AG08396 (cell line): ENCODE measurements around the gene SLC17A9.

ENCODE experiments used
- DNase-seq: peaks from one replicate; pipeline ENCODE4 v3.0.0; 2012; ENCODE audit warnings: low spot score, mixed read lengths

Gene SLC17A9

GRCh38 chr20:62968378-62969178 lies 16.1 kb downstream of the SLC17A9 start:
- DNase-seq, result no peak

DNA sequence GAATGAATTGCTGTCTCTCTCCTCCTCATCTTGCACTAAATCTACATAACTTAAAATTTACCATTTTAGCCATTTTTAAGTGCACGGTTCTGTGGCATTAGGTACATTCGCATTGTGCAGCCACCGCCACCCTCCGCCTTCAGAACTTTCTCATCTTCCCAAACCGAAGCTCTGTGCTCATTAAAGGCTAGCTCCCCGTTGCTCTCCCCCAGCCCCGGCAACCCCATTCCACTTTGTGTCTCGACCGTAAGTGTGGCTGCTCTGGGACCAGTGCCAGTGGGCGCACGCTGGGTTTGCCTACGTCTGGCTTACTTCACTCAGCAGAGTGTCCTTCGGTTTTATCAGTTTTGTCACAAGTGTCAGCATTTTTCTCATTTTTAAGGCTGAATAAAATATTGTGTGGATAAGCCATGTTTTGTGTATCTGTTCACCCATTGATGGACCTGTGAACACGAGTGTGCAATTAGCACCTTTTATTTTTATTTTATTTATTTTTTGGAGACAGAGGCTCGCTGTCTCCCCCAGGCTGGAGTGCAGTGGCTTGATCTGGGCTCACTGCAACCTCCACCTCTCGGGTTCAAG lies 16.8 kb downstream of the SLC17A9 start:
- no peak for DNase-seq

- no peak for DNase-seq
Measured at GRCh38 chr20:62969939-62970306, 17.4 kb downstream of the SLC17A9 start.

DNA sequence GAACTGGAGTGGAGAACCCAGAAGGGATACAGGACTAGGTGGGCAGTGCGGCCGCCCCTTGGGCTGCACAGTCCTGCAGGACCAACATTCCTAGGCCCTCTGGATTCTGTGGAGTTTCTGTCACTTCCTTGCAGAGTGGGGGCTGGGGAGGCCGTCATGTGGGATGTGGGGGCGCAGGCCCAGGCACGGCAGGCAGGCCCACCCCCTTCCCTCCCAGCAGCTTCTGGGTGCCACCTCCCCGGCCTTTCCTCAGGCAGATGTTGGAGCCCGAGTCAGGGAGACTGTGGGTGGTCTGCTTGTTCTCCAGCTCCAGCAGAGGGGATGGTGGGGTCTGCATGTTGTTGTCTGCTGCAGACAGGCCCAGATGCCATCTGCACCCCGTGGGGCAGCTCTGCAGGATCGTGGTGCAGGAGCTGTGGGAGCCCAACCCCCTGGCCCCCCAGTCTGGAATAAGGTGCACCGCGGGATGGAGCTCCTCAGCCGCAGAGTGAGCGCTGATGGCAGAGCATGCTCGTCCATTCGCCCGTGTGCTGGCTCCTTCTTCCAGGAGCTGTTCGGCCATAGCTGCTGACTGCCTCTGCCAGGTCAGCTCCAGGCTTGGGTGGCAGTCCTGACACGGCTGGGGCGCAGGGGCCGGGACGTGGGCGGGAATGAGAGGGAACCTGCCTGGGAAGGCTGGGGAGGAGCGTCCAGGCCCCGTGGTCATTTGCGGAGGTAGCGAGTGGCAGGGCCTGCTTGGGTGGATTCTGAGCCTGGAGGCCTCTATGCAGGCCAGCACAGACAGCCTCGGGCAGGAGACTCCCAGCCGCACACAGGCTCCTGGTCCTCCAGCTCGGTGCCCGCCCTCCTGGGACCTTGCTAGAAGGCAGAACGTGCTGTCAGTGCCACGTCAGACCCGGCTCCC lies 18.1 kb downstream of the SLC17A9 start:
- DNase-seq, result no peak

GRCh38 chr20:62971211-62971949 lies 18.9 kb downstream of the SLC17A9 start:
- no peak for DNase-seq

GRCh38 chr20:62971950-62972844 lies 19.7 kb downstream of the SLC17A9 start:
- DNase-seq, result peak; percentile 97

DNA sequence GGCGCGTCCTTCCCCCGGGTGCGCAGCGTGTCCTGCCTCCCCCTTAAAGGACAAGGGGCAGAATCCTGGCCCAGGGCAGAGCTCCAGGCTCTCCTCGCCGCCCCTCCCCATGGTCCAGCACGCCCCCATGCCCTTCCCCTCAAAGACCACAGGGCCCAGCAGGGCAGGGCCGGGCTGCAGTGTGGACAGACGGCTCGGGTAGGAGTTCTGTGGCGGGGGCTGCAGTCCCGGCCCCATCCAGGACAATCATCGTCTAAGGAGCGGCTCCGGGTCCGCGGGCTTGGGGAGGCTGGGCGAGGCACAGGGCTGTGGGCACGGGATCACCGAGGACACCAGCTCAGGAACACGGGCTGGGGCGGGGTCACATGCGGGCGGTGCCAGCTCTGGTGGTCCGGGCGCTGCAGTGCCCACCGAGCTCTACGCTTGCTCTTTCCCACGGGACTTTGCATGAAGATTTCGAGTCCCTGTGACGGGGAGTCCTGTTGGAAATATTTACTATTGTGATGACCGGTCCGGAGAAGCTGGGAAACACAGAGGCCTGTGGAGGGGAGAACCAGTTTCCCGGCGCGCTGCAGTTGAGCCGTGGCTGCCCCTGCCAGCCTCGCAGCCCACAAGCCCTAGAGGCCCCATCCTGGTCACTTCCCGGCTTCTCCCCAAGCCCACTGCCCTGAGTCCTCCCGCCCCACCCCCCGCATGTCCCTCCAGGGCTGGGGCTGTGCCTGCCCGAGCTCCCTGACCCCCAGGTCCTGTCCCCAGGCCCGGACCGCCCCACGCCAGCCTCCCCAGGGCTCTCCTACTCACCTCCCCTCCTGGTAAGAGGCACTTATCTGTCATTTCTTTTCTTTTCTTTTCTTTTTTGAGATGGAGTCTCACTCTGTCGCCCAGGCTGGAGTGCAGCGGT lies 20.6 kb downstream of the SLC17A9 start:
- DNase-seq, result no peak

DNA sequence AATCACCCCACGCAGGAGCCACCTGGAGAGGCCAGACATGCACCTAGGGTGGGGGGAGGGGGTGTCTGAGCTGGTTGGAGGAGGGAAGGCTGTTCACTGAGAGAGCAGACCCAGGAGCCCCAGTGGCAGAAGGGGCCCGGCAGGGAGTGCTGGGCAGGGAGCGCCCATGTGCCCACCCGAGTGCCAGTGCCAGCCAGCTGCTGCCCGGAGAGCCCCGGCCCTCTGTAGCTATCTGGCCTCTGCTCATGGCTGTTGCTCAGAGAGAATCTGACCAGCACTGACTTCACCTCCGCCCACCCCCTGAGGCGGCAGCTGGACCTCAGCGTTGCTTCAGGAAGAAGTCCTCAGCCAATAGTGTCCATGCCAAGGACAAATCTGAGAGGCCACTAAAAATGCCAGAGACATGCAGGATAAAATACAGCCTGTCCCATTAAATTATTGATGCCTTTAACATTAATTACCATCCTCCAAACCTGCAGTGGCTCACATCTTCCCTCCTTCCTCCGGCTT lies 22.8 kb downstream of the SLC17A9 start:
- DNase-seq, result no peak

DNA sequence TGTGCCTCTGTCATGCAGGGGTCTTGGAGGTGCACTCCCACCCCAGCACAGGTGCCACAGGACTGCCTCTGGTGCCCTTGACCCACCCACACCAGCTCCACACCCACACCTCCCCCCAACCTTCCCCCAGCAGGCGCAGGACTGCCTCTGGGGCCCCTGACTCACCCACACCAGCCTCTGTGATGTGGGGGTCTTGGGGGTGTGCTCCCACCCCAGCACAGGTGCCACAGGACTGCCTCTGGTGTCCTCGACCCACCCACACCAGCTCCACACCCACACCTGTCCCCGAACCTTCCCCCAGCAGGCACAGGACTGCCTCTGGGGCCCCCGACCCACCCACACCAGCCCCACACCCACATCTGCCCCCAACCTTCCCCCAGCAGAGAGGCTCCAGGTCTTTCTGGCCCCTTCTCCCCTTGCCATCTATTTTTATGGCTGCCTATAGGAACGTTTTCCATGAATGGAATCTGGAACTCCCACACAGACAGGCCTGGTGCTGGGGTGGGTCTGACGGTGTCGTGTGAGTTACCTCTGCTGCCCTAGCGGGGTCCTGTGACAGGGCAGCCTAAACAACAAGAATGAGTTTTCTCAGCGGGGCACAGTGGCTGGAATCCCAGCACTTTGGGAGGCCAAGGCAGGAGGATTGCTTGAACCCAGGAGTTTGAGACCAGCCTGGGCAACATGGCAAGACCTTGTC lies 23.5 kb downstream of the SLC17A9 start:
- no peak for DNase-seq

GRCh38 chr20:62976886-62977285 lies 24.4 kb downstream of the SLC17A9 start:
- no peak for DNase-seq

- DNase-seq, result no peak
Measured at GRCh38 chr20:62977613-62978560, 25.4 kb downstream of the SLC17A9 start.

DNA sequence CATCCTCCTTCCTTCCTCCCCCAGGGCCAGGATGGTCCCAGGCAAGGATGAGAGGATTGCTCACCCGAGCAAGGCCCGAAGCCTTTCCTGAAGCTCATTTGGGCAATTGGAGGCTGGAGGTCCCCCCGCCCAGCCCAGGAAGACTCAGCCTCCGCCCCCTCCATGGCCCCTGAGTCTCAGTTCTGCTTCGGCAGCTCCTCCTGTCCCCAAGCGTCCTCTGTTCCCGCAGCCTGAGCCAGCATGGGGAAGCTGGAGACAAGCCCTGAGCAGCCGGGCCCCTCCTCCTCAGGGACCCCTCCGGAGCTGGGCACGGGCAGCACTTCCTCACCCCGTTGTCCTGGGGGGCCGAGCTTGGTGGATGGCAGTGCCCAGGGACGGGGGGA lies 26.0 kb downstream of the SLC17A9 start:
- no peak for DNase-seq

GRCh38 chr20:62979310-62979709 lies 26.8 kb downstream of the SLC17A9 start:
- DNase-seq, result no peak

GRCh38 chr20:62979876-62980373 lies 27.4 kb downstream of the SLC17A9 start:
- DNase-seq, result no peak

GRCh38 chr20:62980380-62980960 lies 28.0 kb downstream of the SLC17A9 start:
- no peak for DNase-seq

DNA sequence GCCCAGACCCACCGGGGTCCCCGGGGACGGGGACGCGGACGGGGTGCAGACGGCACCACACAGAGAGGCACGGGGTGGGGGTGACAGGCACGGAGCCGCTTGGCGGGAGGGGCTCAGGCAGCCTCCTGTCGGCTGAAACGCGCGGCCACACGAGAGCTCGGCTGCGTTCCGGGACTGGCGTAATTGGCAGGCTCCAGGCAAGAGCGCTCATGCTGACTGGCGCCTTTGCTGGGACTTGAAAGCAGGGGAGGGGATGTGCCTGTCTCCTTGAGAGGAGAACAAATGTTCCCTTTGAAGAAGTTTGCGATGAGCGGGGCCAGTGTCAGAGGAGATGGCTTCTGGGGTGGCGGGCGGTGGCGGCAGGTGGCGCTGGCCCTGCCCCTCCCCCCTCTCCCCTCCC lies 28.5 kb downstream of the SLC17A9 start:
- peak; percentile 50 for DNase-seq
